HEK293 (cell line): ENCODE results near the gene ZNF618.

Source experiments
- CTCF ChIP-seq: fragments of 450-650 bp; formaldehyde crosslinking; IDR thresholded peaks from 2 replicates; pipeline ENCODE4 v1.5.1; 2016; ENCODE audit warnings: missing biosample characterization, missing genetic modification characterization
- KLF1 ChIP-seq: fragments of 450-650 bp; formaldehyde crosslinking; IDR thresholded peaks from 2 replicates; pipeline ENCODE4 v1.5.1; 2016; ENCODE audit warnings: missing biosample characterization, missing genetic modification characterization
- PRDM1 ChIP-seq: fragments of 450-650 bp; formaldehyde crosslinking; IDR thresholded peaks from 2 replicates; pipeline ENCODE4; 2016; ENCODE audit warnings: missing biosample characterization, missing genetic modification characterization
- PRDM10 ChIP-seq: fragments of 450-650 bp; formaldehyde crosslinking; IDR thresholded peaks from 2 replicates; pipeline ENCODE4 v1.5.1; 2016; ENCODE audit warnings: missing biosample characterization, missing genetic modification characterization
- RBAK ChIP-seq: fragments of 450-650 bp; formaldehyde crosslinking; IDR thresholded peaks from 2 replicates; pipeline ENCODE4 v1.5.1; 2016; ENCODE audit warnings: missing biosample characterization, missing genetic modification characterization
- ZBTB20 ChIP-seq: fragments of 450-650 bp; formaldehyde crosslinking; IDR thresholded peaks from 2 replicates; pipeline ENCODE4 v1.5.1; 2016; ENCODE audit warnings: missing biosample characterization, missing genetic modification characterization
- ZNF16 ChIP-seq: fragments of 450-650 bp; formaldehyde crosslinking; IDR thresholded peaks from 2 replicates; pipeline ENCODE4 v1.5.1; 2016; ENCODE audit warnings: low read depth, missing biosample characterization, missing genetic modification characterization
- ZNF184 ChIP-seq: fragments of 450-650 bp; IDR thresholded peaks from 2 replicates; pipeline ENCODE4 v1.5.1; 2018; ENCODE audit warnings: missing biosample characterization, mild to moderate bottlenecking, missing genetic modification characterization
- ZNF23 ChIP-seq: fragments of 450-650 bp; formaldehyde crosslinking; IDR thresholded peaks from 2 replicates; pipeline ENCODE4 v1.5.1; 2016; ENCODE audit warnings: missing biosample characterization, missing genetic modification characterization, borderline replicate concordance
- ZNF350 ChIP-seq: fragments of 450-650 bp; formaldehyde crosslinking; IDR thresholded peaks from 2 replicates; pipeline ENCODE4 v1.5.0; 2017; ENCODE audit warnings: missing biosample characterization, mild to moderate bottlenecking, missing genetic modification characterization
- ZNF394 ChIP-seq: fragments of 450-650 bp; formaldehyde crosslinking; IDR thresholded peaks from 2 replicates; pipeline ENCODE4 v1.5.1; 2016; ENCODE audit warnings: missing biosample characterization, missing genetic modification characterization, mild to moderate bottlenecking, moderate library complexity, borderline replicate concordance
- ZNF426 ChIP-seq: fragments of 450-650 bp; formaldehyde crosslinking; IDR thresholded peaks from 2 replicates; pipeline ENCODE4 v1.5.1; 2017; ENCODE audit warnings: missing biosample characterization, missing genetic modification characterization, mild to moderate bottlenecking, inconsistent platforms, moderate library complexity

GRCh38 chr9:114069476-114070187 is 193.5 kb downstream of the ZNF618 start:
- TF ChIP-seq ZBTB20 (tag by site-specific recombination) (no peak), PRDM10 (tag by site-specific recombination) (no peak), RBAK (tag by site-specific recombination) (no peak), KLF1 (no peak), ZNF350 (tag by site-specific recombination) (no peak), PRDM1 (tag by site-specific recombination) (no peak), ZNF426 (no peak), ZNF394 (no peak), CTCF (tag by site-specific recombination) (no peak), ZNF184 (tag by site-specific recombination) (no peak), ZNF23 (tag by site-specific recombination) (no peak), ZNF16 (no peak)
